Hematopoietic multipotent progenitor cell treated with erythropoietin and hydrocortisone succinate and interleukin-3 and kit ligand, for 15 days (in vitro differentiated cells): ENCODE measurements around the gene PRAME.

Experiments
- DNase-seq: peaks from one replicate; pipeline ENCODE4 v3.0.0-alpha.2; 2015; ENCODE audit warnings: low spot score

Gene PRAME

GRCh38 chr22:22579869-22580604 is 21.0 kb upstream of the PRAME start:
- DNase-seq: no peak

DNA sequence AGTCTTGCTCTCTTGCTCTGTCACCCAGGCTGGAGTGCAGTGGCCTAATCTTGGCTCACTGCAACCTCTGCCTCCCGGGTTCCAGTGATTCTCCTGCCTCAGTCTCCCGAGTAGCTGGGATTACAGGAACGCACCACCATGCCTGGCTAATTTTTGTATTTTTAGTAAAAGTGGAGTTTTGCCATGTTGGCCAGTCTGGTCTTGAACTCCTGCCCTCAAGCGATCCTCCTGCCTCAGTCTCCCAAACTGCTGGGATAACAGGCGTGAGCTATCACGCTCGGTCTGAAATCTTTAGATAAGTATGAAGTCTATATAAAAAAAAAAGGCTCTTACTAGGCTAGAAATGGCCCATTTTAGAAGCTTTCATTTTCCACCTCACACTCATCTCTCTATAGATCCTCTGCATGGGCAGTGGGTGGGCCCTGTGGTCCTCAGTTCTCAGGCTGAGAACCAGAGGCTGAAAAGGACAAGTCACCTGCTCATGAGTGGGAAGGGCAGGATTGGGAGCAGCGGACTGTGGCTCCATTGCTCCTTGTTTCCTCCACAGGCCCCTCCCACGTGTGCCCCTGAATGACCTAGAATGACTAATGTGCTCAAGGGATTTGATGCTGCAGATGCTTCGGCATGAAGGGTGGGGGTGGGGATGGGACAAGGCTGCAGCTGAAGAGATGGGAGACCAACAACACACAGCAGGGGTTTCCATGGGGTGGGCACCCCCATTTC is 19.8 kb upstream of the PRAME start:
- DNase-seq: no peak

- DNase-seq: no peak
Measured at GRCh38 chr22:22576989-22577427, 17.9 kb upstream of the PRAME start.

GRCh38 chr22:22576244-22576988 is 17.4 kb upstream of the PRAME start:
- peak; percentile 6 for DNase-seq

GRCh38 chr22:22574361-22574760 is 15.3 kb upstream of the PRAME start:
- DNase-seq: no peak

GRCh38 chr22:22573047-22573889 is 14.2 kb upstream of the PRAME start:
- no peak for DNase-seq

GRCh38 chr22:22571862-22572261 is 12.8 kb upstream of the PRAME start:
- DNase-seq: no peak

- no peak for DNase-seq
Measured at GRCh38 chr22:22571429-22571828, 12.4 kb upstream of the PRAME start.

DNA sequence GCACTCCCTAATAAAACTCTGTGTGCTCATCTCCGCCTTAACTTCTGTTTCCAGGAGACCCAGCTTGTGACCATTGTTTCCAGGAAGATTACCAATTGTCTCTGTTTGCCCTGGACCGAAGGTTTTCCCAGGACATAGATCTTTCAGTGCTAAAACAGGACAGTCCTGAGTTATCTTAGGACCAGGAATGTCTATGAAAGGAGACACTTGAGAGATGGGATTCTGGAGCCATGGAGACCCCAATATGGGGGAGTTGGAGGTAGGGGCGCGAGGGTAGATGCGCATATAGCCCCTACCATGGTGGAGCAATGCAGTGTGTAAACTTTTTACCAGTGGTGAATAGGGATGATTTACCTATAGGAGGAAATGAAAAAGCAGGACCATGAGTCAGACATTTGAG is 10.2 kb upstream of the PRAME start:
- no peak for DNase-seq

GRCh38 chr22:22565981-22566380 is 6.9 kb upstream of the PRAME start:
- no peak for DNase-seq

DNA sequence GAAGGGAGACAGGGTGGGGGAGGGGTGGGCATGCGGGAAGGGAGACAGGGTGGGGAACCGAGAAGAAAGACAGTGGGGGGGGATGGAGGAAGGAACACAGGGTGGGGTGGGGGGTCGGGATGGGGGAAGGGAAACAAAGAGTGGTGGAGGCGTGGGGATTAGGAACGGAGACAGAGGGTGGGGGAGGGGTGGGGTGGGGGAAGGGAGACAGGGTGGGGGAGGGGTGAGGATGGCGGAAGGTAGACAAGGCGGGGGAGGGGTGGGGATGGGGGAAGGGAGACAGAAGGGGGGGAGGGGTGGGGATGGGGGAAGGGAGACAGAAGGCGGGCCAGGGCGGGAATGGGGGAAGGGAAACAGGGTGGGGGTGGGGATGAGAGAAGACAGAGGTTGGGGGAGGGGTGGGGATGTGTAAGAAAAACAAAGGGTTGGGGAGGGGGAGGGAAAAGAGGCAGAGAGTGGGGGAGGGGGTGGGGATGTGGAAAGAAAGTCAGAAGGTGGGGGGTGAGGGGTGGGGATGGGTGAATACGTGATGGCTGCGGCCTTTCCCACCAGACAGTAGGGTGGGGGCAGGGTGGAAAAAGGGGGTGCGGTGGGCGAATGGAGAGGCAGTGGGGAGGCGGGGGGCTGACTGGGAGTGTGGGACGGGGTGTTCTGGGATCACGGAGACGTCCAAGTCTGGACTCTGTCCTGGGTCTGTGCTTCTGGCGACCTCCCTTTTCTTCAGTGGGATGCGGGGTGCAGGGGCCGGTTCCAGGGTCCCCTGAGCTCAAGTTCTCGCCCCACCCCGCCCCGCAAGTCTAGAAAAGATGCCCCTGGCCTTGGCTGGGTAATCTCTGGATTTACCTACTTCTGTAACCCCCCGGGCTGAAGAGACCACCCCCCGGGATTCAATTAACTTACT is 744 bp downstream of the PRAME start:
- no peak for DNase-seq

DNA sequence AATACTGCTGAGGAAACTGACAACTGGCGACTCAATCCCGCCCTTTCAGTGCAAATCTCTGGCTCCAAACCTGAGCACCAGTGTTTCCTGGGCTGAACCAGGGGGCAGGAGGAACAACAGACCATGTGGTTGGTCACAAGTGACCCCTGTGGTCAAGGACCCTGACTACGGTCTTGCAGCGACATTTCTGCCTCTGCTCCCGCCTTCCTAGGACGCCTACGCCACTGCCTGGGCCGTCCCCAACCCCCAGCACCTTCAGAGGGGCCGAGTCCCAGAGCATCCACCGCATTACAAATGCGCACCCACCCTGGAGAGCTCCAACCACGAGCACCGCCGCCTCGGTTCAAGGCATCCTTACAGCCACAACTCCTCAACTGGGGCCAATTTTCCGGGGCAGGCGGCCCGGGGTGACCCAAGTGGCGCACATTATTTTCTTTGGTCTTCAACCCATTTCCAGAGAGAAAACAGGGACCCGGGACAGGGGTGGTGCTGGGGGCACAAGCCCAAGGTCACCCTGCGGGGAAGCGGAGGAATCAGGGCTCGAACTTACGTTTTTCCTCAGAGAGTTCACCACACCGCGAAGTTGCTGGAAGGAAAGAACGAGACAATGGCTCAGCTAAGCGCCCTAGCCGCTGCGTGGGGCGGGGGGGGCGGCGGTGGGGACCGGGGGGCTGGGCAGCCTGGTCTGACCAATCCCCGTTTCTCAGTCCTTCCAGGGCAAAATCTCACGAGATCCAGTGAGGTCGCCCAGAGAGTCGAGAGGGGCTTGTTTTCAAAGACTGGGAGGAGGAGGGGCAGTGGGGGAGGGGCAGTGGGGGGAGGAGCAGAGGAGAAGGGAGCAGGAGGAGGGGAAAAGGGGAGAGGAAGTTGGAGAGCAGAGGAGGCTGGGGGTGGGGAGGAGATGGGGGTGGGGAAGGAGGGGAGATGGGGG is 1.8 kb downstream of the PRAME start:
- no peak for DNase-seq

- DNase-seq: no peak
Measured at GRCh38 chr22:22556578-22556977, 2.5 kb downstream of the PRAME start.

GRCh38 chr22:22555596-22555995 is 3.5 kb downstream of the PRAME start:
- DNase-seq: no peak

DNA sequence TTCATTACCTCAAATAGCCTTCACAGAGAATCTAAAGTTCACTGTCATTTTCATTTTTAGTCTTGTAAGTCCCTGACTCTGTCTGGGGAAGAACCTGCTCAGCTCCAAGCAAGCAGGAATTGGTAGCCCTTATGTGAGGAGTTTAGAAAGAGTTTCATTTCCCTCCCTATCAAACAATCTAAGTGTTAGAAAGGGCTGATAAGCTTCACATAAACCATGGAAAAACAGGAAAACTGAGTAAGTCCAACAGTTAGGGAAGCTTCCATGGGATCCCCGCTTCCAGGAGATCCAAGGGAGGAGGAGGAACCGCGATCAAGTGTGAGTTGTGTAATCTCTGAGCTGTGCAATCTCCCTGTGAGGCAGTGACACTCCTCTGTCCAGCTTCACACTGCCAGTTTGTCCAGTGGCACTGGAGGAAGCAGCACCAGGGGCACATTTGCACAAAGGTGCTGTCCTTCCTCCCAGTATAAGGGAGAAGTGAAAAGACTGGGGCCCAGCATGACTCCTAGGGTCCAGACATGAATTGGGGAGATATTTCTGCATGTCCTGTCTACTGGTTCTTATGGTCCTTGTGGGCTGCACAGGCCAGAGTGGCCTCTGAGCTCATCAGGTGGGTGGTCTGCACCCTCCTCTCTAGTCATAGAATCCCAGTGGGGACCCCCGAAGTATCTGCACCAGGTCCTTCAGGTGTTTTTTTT is 4.3 kb downstream of the PRAME start:
- no peak for DNase-seq

DNA sequence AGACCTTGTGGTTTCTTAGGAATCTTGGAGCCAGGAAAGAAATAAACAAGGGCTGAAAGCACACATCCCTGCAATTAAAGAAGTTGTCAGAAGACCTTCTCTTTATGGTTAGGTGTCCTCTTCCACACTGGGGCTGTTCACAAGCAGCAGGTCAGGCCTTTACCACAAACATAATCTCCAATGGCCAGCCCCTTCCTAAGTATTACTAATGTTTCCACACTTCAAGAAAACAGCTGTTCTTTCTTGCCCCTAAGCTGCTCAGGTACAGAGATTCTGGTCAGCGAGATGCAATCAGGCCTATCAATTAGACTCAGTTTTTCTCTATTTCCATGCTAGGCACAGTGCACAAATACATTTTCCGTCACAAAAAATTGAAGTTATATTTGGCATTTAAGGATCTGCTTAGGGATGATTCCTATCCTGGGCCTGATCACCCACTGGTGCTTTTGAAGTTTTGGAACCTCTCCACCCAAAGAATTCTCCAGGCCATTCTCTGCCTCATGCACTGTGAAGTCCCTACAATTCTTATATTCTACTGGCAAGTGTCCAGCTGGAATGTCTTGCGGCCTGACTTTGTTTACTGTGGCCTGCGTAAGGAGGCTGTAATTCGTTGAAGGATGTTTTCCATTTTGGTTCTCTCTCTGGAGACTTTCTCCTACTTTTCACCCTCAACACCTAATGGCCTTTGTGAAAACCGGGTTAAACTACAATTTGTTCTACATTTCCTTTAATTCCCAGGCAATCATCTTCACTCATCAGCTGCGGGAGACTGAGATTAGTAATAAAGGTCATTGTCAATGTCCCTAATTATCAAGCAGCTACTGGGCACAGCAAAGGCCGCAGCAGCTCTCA is 5.1 kb downstream of the PRAME start:
- no peak for DNase-seq

DNA sequence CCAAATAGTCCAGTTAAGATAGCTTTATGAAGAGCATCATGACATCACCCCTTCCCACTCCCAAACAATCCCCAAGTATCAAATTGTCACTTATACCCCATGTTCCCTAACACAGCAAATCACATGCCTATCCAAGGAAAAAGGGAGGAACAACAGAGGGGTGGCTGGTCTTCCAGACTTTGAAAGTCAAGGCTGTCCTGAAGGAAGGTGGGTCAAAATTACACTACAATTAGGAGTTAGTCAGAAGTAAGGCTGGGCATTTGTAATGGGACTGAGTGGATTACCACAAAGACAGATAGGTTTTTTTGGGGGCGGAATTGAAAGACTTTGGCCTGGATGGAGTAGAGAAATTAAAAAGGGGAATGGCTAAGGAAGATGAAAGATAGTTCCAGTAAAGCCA is 5.9 kb downstream of the PRAME start:
- DNase-seq: no peak

DNA sequence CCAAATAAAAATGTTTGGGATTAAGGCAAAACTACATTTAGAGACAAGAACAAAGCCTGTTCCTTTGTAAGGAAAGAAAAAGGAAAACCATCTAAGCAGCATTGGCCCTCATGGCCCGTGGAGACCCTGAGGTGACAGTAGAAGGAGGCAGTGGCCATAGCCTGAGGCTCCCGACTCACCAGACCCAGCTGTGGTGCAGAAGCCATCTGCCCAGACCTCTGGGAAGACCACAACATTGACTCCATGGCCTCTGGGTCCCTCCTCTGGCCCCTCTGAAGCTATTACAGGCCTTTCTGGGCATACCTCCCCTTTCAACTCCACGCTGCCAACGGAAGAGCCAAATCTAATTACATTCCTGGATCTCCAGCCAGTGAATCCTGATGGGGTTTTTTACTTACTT is 6.4 kb downstream of the PRAME start:
- no peak for DNase-seq
